HCT116 (cell line): Measurements from ENCODE around the gene KCTD2. TPM values are rescaled to one million over a fixed set of nuclear protein-coding genes. Genes with fewer than 3 reads are reported as not detected.

Experiments
- ATAC-seq: fragments of 200-7000 bp; cut with Tn5 transposase; 2 replicates; pipeline ENCODE4 v1.9.1; 2020; ENCODE audit warnings: mild to moderate bottlenecking, moderate library complexity
- BruUV-seq: library from RNA; stranded (reverse); fragments of 400-500 nt; replicated peaks from 2 replicates; lab custom pipeline; 2021; lab: Mats Ljungman, UMichigan
- CTCF ChIA-PET: fragments of 300-600 bp; sonication (Branson Sonifier 250); formaldehyde crosslinking; loops from one replicate; lab custom pipeline; 2021; ENCODE audit warnings: antibody characterized with exemption; lab: Charles Lee
- POLR2A ChIA-PET: fragments of 300-600, 350-600 bp; sonication (Branson Sonifier 250); formaldehyde crosslinking; loops from one replicate; lab custom pipeline; 2021; ENCODE audit warnings: antibody characterized with exemption; lab: Charles Lee
- RAD21 ChIA-PET, 2 experiments: fragments of 300-600 bp; sonication (Branson Sonifier 250); formaldehyde crosslinking; loops; one replicate each; lab custom pipeline; 2023; ENCODE audit warnings: low total read pairs in 2 of 2; ENCODE audit not compliant: uncharacterized antibody in 2 of 2, unreplicated experiment in 2 of 2, low non-redundant PET in 1 of 2; lab: Charles Lee
- DNase-seq: peaks from one replicate; pipeline ENCODE4 v3.0.0-alpha.2; 2010; ENCODE audit warnings: low read depth, low spot score
- H2AFZ ChIP-seq: fragments of 200-600 bp; shearing (Covaris generic), sonication (generic); 2 replicates; pipeline ENCODE4 v1.6.1; 2017; ENCODE audit warnings: low read depth, mixed run types, mixed read lengths, antibody characterized with exemption, low read length; ENCODE audit not compliant: poor library complexity, severe bottlenecking
- H3K27ac ChIP-seq: 2 replicates; pipeline ENCODE4 v1.5.1; 2012; ENCODE audit warnings: low read depth, low read length
- H3K27me3 ChIP-seq: fragments of 200-600 bp; sonication (generic); 2 replicates; pipeline ENCODE4 v1.6.1; 2016; ENCODE audit warnings: mixed run types, low read length, mixed read lengths; ENCODE audit not compliant: insufficient read depth
- H3K36me3 ChIP-seq, 2 experiments: fragments of 200-500 bp in 1 of 2; fragments of 200-600 bp in 1 of 2; sonication (Bioruptor generic) in 1 of 2; sonication (generic) in 1 of 2; 2 replicates each; pipeline versions ENCODE4 v1.5.1 to v1.6.1; 2014 to 2016; ENCODE audit warnings: low read length in 2 of 2, inconsistent platforms in 1 of 2, mixed read lengths in 1 of 2, mixed run types in 1 of 2; ENCODE audit not compliant: insufficient read depth in 2 of 2, control insufficient read depth in 1 of 2
- H3K4me1 ChIP-seq, 2 experiments: fragments of 200-600 bp in 1 of 2; sonication (generic) in 1 of 2; 2 replicates each; pipeline versions ENCODE4 v1.5.1 to v1.6.1; 2012 to 2017; ENCODE audit warnings: low read length in 2 of 2, inconsistent platforms in 1 of 2, mild to moderate bottlenecking in 1 of 2, mixed read lengths in 1 of 2, mixed run types in 1 of 2, moderate library complexity in 1 of 2; ENCODE audit not compliant: insufficient read depth in 2 of 2, control insufficient read depth in 1 of 2
- H3K4me2 ChIP-seq: fragments of 200-600 bp; sonication (generic); 2 replicates; pipeline ENCODE4 v1.6.1; 2017; ENCODE audit warnings: mixed run types, low read length, mixed read lengths
- H3K4me3 ChIP-seq, 2 experiments: fragments of 200-600 bp in 1 of 2; sonication (generic) in 1 of 2; replicated peaks in 1 of 2; 2 replicates each; pipeline ENCODE4 v1.5.1; 2011 to 2016; ENCODE audit warnings: low read length in 2 of 2, control low read depth in 1 of 2, low read depth in 1 of 2, mild to moderate bottlenecking in 1 of 2, mixed read lengths in 1 of 2, mixed run types in 1 of 2
- H3K79me2 ChIP-seq: fragments of 200-600 bp; sonication (generic); 2 replicates; pipeline ENCODE4 v1.6.1; 2017; ENCODE audit warnings: mild to moderate bottlenecking, mixed run types, low read length, moderate library complexity, mixed read lengths; ENCODE audit not compliant: insufficient read depth
- H3K9ac ChIP-seq: fragments of 200-600 bp; sonication (generic); 2 replicates; pipeline ENCODE4 v1.6.1; 2016; ENCODE audit warnings: low read length, mixed read lengths
- H3K9me2 ChIP-seq: fragments of 200-600 bp; sonication (generic), shearing (Covaris generic); 2 replicates; pipeline ENCODE4 v1.6.1; 2017; ENCODE audit warnings: mixed run types, mild to moderate bottlenecking, moderate library complexity; ENCODE audit not compliant: insufficient read depth
- H3K9me3 ChIP-seq, 2 experiments: fragments of 200-500 bp in 1 of 2; fragments of 200-600 bp in 1 of 2; sonication (Bioruptor generic) in 1 of 2; sonication (generic) in 1 of 2; 2 replicates each; pipeline ENCODE4 v1.6.1; 2014 to 2017; ENCODE audit warnings: low read length in 2 of 2, mixed read lengths in 2 of 2, inconsistent platforms in 1 of 2, low read depth in 1 of 2, mild to moderate bottlenecking in 1 of 2, mixed run types in 1 of 2, moderate library complexity in 1 of 2; ENCODE audit not compliant: control insufficient read depth in 1 of 2, insufficient read depth in 1 of 2
- H4K20me1 ChIP-seq: fragments of 200-600 bp; sonication (generic), shearing (Covaris generic); 2 replicates; pipeline ENCODE4 v1.6.1; 2017; ENCODE audit warnings: mixed run types, mild to moderate bottlenecking, moderate library complexity; ENCODE audit not compliant: insufficient read depth
- EGR1 ChIP-seq: IDR thresholded peaks from 2 replicates; pipeline ENCODE4 v1.6.1; 2012; ENCODE audit warnings: low read depth
- FOSL1 ChIP-seq: IDR thresholded peaks from 2 replicates; pipeline ENCODE4 v1.6.1; 2012; ENCODE audit warnings: low read depth
- POLR2AphosphoS5 ChIP-seq: IDR thresholded peaks from 2 replicates; pipeline ENCODE4 v1.6.1; 2011; ENCODE audit warnings: mild to moderate bottlenecking, low read depth, low read length, moderate library complexity
- RAD21 ChIP-seq: IDR thresholded peaks from 2 replicates; pipeline ENCODE4 v1.6.1; 2012; ENCODE audit warnings: low read depth, mild to moderate bottlenecking
- TCF7L2 ChIP-seq: IDR thresholded peaks from 2 replicates; pipeline ENCODE4 v1.7.0; 2011; ENCODE audit warnings: borderline replicate concordance, inconsistent platforms; ENCODE audit not compliant: insufficient read depth, insufficient read length; ENCODE audit errors: extremely low read depth
- intact Hi-C: fragments of 100-400 bp; cut with micrococcal nuclease; formaldehyde crosslinking; loops from 2 replicates; pipeline ENCODE4 v1.10.0; 2022
- total RNA-seq: library from RNA; stranded (reverse); gene quantifications from one replicate; pipeline ENCODE4 v1.2.1, GENCODE V29; 2021; ENCODE audit not compliant: unreplicated experiment
- TF ChIP-seq, protein P1 (sequence below): IDR thresholded peaks from 2 replicates; pipeline ENCODE4 v1.6.1; 2012
- TF ChIP-seq, protein P2 (sequence below), 3 experiments: fragments of 200-600 bp in 1 of 3; sonication (generic) in 1 of 3; IDR thresholded peaks in 2 of 3; conservative IDR thresholded peaks in 1 of 3; 2 replicates each; pipeline ENCODE4 v1.5.1; 2012 to 2017; ENCODE audit warnings: low read depth in 2 of 3, low read length in 2 of 3, antibody characterized with exemption in 1 of 3, borderline replicate concordance in 1 of 3, control low read depth in 1 of 3, mild to moderate bottlenecking in 1 of 3, mixed read lengths in 1 of 3, mixed run types in 1 of 3, moderate library complexity in 1 of 3; ENCODE audit not compliant: insufficient read depth in 1 of 3

KCTD2 gene
- total RNA-seq, 1 experiment from 2014 or later: 23.3 TPM

DNA sequence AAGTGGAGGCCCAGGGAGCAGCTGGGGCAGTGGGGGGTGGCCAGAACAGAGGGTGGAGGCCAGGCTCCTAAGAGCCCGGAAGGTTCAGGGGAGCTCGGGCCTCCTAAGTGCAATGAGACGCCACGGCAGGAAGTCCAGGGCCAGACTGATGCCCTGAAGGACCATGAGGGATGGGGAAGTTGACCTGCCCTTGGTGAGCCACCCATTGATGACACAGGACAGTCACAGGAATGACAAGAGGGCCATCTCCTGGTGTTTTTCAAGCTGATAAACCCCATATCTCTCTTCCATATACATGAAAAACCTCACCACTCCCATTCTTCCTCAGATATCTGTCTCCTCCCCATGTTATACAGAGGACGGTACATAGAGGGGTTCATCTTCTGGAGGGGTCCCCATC, 40.4 kb upstream of the KCTD2 start:
- no peaks in the 10 kb centered on the region for H3K9me2 ChIP-seq
- no peak overlapping the region for H2AFZ ChIP-seq
- H3K4me3 ChIP-seq: no peak overlapping the region
- no peak overlapping the region for H3K4me2 ChIP-seq
- DNase-seq (no peak), ATAC-seq (peak; percentile 52)
- peaks cover under 1 to 5% of the 10 kb centered on the region in 2 experiments; a peak in 2 of 4 replicates for H3K4me1 ChIP-seq
- H3K27me3 ChIP-seq: no peaks in the 10 kb centered on the region
- ChIA-PET POLR2A (interaction anchor here (1.0 kb wide), 1 partner anchor 45 kb away, joined by 4 read pairs; no protein-coding TSS in a partner anchor), RAD21 (interaction anchor here (0.8 to 1.0 kb wide), 2 partner anchors 45 kb away, joined by 3 read pairs; no protein-coding TSS in a partner anchor), CTCF (interaction anchor here (4.0 kb wide), 1 partner anchor 45 kb away, joined by 32 read pairs; no protein-coding TSS in a partner anchor)
- no peaks in the 10 kb centered on the region for H3K9me3 ChIP-seq
- no peaks in the 10 kb centered on the region for H3K79me2 ChIP-seq
- intact Hi-C loops: loop anchor here (1.0 kb wide), 1 partner anchor 45 kb away; no protein-coding TSS in a partner anchor
- H3K36me3 ChIP-seq: peaks cover 4 to 15% of the 10 kb centered on the region in 2 experiments; a peak in 2 of 4 replicates
- peak; percentile 69 for TF ChIP-seq RAD21
- TF ChIP-seq, protein P1, sequence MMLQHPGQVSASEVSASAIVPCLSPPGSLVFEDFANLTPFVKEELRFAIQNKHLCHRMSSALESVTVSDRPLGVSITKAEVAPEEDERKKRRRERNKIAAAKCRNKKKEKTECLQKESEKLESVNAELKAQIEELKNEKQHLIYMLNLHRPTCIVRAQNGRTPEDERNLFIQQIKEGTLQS: no peak
- TF ChIP-seq POLR2AphosphoS5: no peak
- no peak for TF ChIP-seq FOSL1
- no peak for TF ChIP-seq TCF7L2
- no peak for TF ChIP-seq EGR1
- TF ChIP-seq, protein P2, sequence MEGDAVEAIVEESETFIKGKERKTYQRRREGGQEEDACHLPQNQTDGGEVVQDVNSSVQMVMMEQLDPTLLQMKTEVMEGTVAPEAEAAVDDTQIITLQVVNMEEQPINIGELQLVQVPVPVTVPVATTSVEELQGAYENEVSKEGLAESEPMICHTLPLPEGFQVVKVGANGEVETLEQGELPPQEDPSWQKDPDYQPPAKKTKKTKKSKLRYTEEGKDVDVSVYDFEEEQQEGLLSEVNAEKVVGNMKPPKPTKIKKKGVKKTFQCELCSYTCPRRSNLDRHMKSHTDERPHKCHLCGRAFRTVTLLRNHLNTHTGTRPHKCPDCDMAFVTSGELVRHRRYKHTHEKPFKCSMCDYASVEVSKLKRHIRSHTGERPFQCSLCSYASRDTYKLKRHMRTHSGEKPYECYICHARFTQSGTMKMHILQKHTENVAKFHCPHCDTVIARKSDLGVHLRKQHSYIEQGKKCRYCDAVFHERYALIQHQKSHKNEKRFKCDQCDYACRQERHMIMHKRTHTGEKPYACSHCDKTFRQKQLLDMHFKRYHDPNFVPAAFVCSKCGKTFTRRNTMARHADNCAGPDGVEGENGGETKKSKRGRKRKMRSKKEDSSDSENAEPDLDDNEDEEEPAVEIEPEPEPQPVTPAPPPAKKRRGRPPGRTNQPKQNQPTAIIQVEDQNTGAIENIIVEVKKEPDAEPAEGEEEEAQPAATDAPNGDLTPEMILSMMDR (IDR thresholded peaks at IDR 0.05 in 2 of 3, conservative IDR thresholded peaks at IDR 0.05 in 1 of 3; ENCODE audit: borderline replicate concordance in 1 of 3, insufficient read depth in 1 of 3, low read depth in 2 of 3, low read length in 2 of 3): peak in 1 of 3 experiments; percentile 47; a peak in 1 of 6 replicates
- no peak overlapping the region for H3K27ac ChIP-seq
- no TSS peak for BruUV-seq
- no peaks in the 10 kb centered on the region for H4K20me1 ChIP-seq
- H3K9ac ChIP-seq: no peak overlapping the region
